HUES64 (cell line): ENCODE data around the gene AHSA1.

Experiments
- H3K27ac ChIP-seq: 2 replicates; pipeline ENCODE4 v1.7.0; 2013; ENCODE audit warnings: low read depth, low read length, inconsistent platforms
- H3K27me3 ChIP-seq: 2 replicates; pipeline ENCODE4 v1.6.1; 2013; ENCODE audit warnings: mild to moderate bottlenecking, low read length; ENCODE audit not compliant: insufficient read depth
- H3K36me3 ChIP-seq: 2 replicates; pipeline ENCODE4 v1.6.1; 2013; ENCODE audit warnings: mild to moderate bottlenecking, low read length; ENCODE audit not compliant: insufficient read depth
- H3K4me1 ChIP-seq: 2 replicates; pipeline ENCODE4 v1.6.1; 2013; ENCODE audit warnings: mild to moderate bottlenecking, low read length, moderate library complexity; ENCODE audit not compliant: insufficient read depth
- H3K4me3 ChIP-seq: 2 replicates; pipeline ENCODE4 v1.5.1; 2013; ENCODE audit warnings: mild to moderate bottlenecking, low read length, moderate library complexity
- H3K9ac ChIP-seq: 2 replicates; pipeline ENCODE4 v1.6.1; 2013; ENCODE audit warnings: mild to moderate bottlenecking, low read depth, low read length
- H3K9me3 ChIP-seq: 2 replicates; pipeline ENCODE4 v1.6.1; 2013; ENCODE audit warnings: low read depth, low read length; ENCODE audit not compliant: insufficient read depth
- WGBS: fragments of 150-250, 120-280 bp; methylation state at CpG from one replicate; pipeline ENCODE4 v1.1.7; 2013; ENCODE audit warnings: missing lambda C conversion rate; 5-methylcytosine and 5-hydroxymethylcytosine counted together

Gene AHSA1

DNA sequence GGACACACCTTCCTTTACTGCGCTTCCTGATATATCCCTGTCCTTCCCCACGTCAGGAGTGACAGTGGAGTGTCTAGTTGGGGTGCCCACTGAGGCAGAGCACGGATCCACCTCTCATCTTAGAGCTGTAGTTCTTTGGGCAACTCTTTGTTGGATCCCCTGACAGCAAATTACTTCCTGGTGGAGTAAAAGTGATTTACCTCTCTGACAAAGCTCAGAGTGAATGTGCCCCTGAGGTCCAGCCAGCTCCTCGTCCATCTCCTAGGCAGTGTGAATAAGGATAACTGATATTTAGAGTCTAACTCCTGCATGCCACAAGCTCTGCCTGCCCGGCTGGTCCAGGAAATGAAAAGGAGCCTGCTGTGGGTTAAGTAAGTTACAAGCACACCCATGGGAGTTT is 16.0 kb downstream of the AHSA1 start:
- no peak overlapping the region for H3K27ac ChIP-seq
- peaks cover 9% of the 10 kb centered on the region for H3K36me3 ChIP-seq
- no peak overlapping the region for H3K9ac ChIP-seq
- no peaks in the 10 kb centered on the region for H3K27me3 ChIP-seq
- H3K4me1 ChIP-seq, result peaks cover 11% of the 10 kb centered on the region; the same call in 1 of the 2 replicates
- WGBS, result 88% methylated on average over 5 of the region's 5 CpGs
- H3K4me3 ChIP-seq, result no peak overlapping the region
- no peaks in the 10 kb centered on the region for H3K9me3 ChIP-seq

- Histone ChIP-seq H3K4me3 (no peak overlapping the region), H3K9ac (no peak overlapping the region; the same call in 1 of the 2 replicates), H3K4me1 (peaks cover 11% of the 10 kb centered on the region; the same call in 1 of the 2 replicates), H3K27me3 (no peaks in the 10 kb centered on the region), H3K36me3 (peaks cover 2% of the 10 kb centered on the region; the same call in 1 of the 2 replicates), H3K9me3 (no peaks in the 10 kb centered on the region), H3K27ac (no peak overlapping the region)
- 88% methylated on average over 9 of the region's 9 CpGs for WGBS
These were observed 16.7 kb downstream of the AHSA1 start for GRCh38 chr14:77474479-77475177.

DNA sequence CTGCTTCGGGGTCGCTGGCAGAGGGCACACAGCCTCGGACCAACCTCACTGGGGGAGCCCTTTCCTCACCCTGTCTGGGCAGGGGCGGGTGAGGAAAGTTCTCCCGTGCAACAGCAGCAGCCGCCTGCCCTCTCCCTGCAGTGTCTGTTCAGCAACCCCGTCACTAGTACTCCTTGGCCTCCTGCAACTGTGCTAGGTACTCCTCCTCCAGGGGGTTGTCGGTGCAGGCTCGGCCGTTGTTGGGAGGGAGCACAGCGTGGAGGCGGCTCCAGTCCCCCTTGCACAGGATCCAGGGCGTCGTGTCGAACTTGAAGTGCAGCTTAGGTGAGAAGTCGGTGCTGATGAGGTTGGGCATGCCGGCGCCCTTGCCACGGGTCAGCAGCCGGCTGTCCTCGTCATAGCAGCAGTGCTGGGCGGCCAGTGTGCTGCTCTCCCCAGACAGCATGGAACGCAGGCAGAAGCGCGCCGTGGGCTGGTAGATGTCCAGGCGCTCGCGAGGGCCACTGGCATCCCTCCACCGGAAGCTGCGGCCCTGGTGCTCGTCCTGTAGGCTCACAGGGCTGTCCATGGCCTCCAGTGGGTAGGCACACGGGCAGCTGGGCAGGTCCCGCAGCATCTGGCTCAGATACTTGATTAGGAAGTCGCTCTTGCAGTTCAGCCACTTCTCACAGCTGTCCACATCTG is 17.7 kb downstream of the AHSA1 start:
- WGBS, result 92% methylated on average over 35 of the region's 35 CpGs
- Histone ChIP-seq H3K9ac (no peak overlapping the region), H3K9me3 (no peaks in the 10 kb centered on the region), H3K27me3 (no peaks in the 10 kb centered on the region), H3K27ac (no peak overlapping the region), H3K36me3 (no peaks in the 10 kb centered on the region), H3K4me3 (no peak overlapping the region), H3K4me1 (peaks cover 9% of the 10 kb centered on the region; the same call in 1 of the 2 replicates)

GRCh38 chr14:77478029-77478428 is 20.1 kb downstream of the AHSA1 start:
- Histone ChIP-seq H3K4me1 (peaks cover under 1% of the 10 kb centered on the region; the same call in 1 of the 2 replicates), H3K9me3 (no peaks in the 10 kb centered on the region), H3K27me3 (no peaks in the 10 kb centered on the region), H3K27ac (no peak overlapping the region), H3K9ac (no peak overlapping the region), H3K4me3 (no peak overlapping the region), H3K36me3 (no peaks in the 10 kb centered on the region)
- WGBS, result 93% methylated on average over 5 of the region's 5 CpGs

DNA sequence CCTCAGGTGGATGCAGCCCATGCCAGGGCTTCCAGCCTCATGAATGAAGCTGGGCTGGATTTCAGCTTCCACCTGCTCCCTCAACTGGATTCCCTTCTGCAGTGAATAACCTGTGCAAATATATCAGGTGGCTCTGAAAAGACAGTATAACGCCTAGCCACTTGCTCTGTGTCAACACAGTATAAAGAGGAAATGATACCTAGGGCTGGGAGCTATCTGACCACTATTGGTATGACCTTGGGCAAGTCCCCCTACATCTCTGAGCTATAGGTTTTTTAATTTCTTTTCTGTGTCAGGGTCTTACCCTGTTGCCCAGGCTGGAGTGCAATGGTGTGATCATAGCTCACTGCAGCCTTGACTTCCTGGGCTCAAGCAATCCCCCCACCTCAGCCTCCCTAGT is 20.9 kb downstream of the AHSA1 start:
- Histone ChIP-seq H3K36me3 (no peaks in the 10 kb centered on the region), H3K9me3 (no peaks in the 10 kb centered on the region), H3K4me3 (no peak overlapping the region), H3K27ac (no peak overlapping the region), H3K9ac (no peak overlapping the region), H3K4me1 (no peaks in the 10 kb centered on the region), H3K27me3 (no peaks in the 10 kb centered on the region)
- WGBS, result 88% methylated on average over 1 of the region's 1 CpG

DNA sequence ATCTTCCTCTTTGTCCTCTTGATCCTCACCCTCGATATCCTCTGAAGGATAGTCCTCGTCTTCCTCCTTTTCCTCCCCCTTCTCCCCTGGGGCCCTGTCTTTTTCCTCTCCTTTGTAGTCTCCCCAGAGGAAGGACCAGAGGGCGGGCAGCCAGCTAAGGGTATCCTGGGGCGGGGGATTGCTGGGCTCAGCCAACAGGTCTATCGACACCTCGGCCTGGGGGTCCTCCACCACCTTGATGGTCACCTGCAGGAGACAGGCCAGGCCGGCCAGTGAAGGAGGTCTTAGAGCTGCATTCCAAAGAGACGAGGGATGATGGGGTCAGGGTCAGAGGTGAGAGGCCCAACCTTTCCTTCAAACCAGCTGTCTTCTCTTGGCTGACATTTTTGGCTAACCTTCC is 24.5 kb downstream of the AHSA1 start:
- H3K9ac ChIP-seq, result no peak overlapping the region
- no peaks in the 10 kb centered on the region for H3K27me3 ChIP-seq
- H3K4me1 ChIP-seq, result no peaks in the 10 kb centered on the region
- no peaks in the 10 kb centered on the region for H3K36me3 ChIP-seq
- no peak overlapping the region for H3K4me3 ChIP-seq
- no peak overlapping the region for H3K27ac ChIP-seq
- WGBS, result 90% methylated on average over 8 of the region's 8 CpGs
- H3K9me3 ChIP-seq, result no peaks in the 10 kb centered on the region

- Histone ChIP-seq H3K9me3 (no peaks in the 10 kb centered on the region), H3K27me3 (no peaks in the 10 kb centered on the region), H3K36me3 (no peaks in the 10 kb centered on the region), H3K4me3 (no peak overlapping the region), H3K4me1 (no peaks in the 10 kb centered on the region), H3K27ac (no peak overlapping the region), H3K9ac (no peak overlapping the region)
- WGBS, result 92% methylated on average over 3 of the region's 3 CpGs
These were observed 27.4 kb downstream of the AHSA1 start for GRCh38 chr14:77485256-77485655.

DNA sequence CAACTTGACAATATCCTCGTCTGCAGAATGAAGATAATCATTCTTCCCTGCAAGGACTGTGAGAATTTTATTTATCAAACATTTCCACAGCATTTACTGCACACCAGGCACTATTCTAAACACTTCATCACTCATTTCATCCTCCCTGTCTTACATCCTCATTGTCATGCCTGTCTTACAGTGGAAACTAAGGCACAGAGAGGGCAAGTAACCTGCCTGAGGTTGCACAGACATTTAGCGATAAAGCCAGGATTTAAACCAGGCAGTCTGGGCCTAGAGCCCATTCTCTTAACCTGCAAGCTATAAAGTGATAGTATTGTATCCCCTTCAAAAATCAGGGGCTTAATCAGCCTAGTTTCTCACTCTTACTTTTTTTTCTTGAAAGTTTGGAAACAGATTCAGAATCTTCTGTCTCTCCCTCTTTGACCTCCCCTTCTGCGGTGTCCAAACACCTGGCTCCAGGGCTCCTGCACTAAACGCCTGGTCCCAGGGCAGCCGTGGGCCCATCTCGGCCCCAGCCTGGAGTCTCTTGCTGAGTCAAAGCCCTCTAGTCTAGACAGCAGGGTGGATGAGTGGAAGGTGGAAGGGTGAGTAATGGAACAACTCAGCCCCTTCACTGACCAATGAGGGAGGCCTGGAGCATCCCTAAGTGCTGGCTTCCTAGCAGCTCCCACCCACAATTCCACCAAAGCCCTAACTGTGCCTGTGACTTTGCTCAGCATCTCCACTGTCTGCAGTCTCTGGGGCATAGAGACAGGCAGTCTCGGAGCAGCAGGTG is 28.2 kb downstream of the AHSA1 start:
- Histone ChIP-seq H3K27ac (no peak overlapping the region), H3K9me3 (no peaks in the 10 kb centered on the region), H3K36me3 (no peaks in the 10 kb centered on the region), H3K4me3 (no peak overlapping the region), H3K9ac (no peak overlapping the region), H3K27me3 (no peaks in the 10 kb centered on the region), H3K4me1 (no peaks in the 10 kb centered on the region)
- WGBS, result 90% methylated on average over 7 of the region's 7 CpGs

DNA sequence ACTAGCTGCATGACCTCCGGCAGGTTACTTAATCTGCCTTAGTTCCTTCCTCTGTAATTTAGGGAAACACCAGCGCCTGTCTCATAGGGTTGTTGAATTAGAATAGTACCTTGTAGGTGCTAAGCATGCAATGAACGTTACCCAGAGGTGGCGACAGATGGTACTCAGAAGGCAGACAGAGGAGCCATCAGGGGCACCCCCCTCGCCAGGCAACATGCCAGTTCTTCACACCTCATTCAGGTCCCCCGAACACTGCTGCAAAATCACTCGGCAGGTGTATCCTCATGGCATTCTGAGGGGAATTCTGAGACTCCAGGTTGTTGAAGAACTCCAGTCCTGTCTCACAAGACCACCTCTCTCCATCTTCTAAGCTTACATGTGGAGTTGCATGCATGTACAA is 30.7 kb downstream of the AHSA1 start:
- Histone ChIP-seq H3K27me3 (no peaks in the 10 kb centered on the region), H3K27ac (no peak overlapping the region), H3K9ac (no peak overlapping the region), H3K4me3 (no peak overlapping the region), H3K9me3 (no peaks in the 10 kb centered on the region), H3K4me1 (no peaks in the 10 kb centered on the region), H3K36me3 (no peaks in the 10 kb centered on the region)
- 89% methylated on average over 7 of the region's 7 CpGs for WGBS

DNA sequence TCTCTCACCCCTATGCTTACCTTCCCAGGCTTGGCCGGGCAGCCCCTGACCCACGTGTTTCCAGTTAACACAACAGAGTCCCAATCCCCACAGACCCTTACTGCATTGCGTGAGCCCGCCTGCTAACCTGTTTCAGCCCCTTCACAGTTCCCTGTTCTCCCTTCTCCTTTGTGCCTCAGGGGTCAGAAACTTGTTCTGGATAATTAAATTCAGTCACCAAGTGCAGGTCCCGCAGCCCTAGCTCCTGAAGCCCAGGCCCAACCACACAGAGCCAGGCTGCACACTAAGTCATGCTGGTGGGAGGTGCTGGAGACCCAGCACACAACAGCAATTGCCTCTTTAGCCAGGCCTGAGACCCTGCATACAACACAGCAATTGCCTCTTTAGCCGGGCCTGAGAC is 31.1 kb downstream of the AHSA1 start:
- Histone ChIP-seq H3K4me1 (no peaks in the 10 kb centered on the region), H3K4me3 (no peak overlapping the region), H3K36me3 (no peaks in the 10 kb centered on the region), H3K9ac (no peak overlapping the region), H3K27me3 (no peaks in the 10 kb centered on the region), H3K27ac (no peak overlapping the region), H3K9me3 (no peaks in the 10 kb centered on the region)
- 91% methylated on average over 6 of the region's 6 CpGs for WGBS

- Histone ChIP-seq H3K4me1 (no peaks in the 10 kb centered on the region), H3K27me3 (no peaks in the 10 kb centered on the region), H3K27ac (no peak overlapping the region), H3K9ac (no peak overlapping the region), H3K9me3 (no peaks in the 10 kb centered on the region), H3K4me3 (no peak overlapping the region), H3K36me3 (no peaks in the 10 kb centered on the region)
- WGBS, result 87% methylated on average over 8 of the region's 8 CpGs
These were observed 32.6 kb downstream of the AHSA1 start for GRCh38 chr14:77490347-77490986.
